ENCODE data around the gene FTO. TPM values are rescaled to one million over a fixed set of nuclear protein-coding genes. Genes with fewer than 3 reads are reported as not detected.

Gene FTO
- total and polyA plus RNA-seq, 2 of the 8 experiments (the other 6 are each of a cell fraction or from before 2014, with no cell fraction given), result 34.5 to 59.8 TPM

DNA sequence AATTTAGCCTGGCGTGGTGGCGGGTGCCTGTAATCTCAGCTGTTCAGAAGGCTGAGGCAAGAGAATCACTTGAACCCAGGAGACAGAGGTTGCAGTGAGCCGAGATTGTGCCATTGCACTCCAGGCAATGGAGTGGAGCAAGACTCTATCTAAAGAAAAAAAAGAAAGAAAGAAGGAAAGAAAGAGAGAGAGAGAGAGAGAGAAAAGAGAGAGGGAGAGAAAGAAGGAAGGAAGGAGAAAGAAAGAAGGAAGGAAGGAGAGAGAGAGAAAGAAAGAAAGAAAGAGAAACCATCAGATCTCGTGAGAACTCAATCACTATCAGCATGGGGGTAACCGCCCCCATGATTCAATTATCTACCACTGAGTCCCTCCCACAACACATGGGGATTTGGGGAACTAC lies 293.0 kb downstream of the FTO start (continued):
- no peak for TF ChIP-seq CHD7 (IDR thresholded peaks at IDR 0.05; ENCODE audit: insufficient replicate concordance, low read length)
- no peak for TF ChIP-seq POU5F1 (IDR thresholded peaks at IDR 0.05; ENCODE audit: low read depth, low read length)
- TF ChIP-seq SP4 (IDR thresholded peaks at IDR 0.05; ENCODE audit: low read length), result no peak
- no peak for TF ChIP-seq EP300 (IDR thresholded peaks at IDR 0.05; ENCODE audit: borderline replicate concordance in 1 of 2, low read depth in 2 of 2, low read length in 2 of 2)
- no peak for TF ChIP-seq SIN3A (conservative IDR thresholded peaks at IDR 0.05 in 1 of 2, IDR thresholded peaks at IDR 0.05 in 1 of 2; ENCODE audit: low read depth in 1 of 2, low read length in 2 of 2)

Measured in H1 (cell line).